Activated CD4-positive, alpha-beta T cell treated with anti-CD3 and anti-CD28 coated beads for 48 hours (primary cell): ENCODE results near the gene BOD1.
"Not testable (repeated sequence)": the region's sequence is repeated elsewhere in the genome, so short reads cannot be mapped to it uniquely, and the experiment has no call there.

Experiments used
- DNase-seq: peaks from one replicate; pipeline ENCODE4 v3.0.0-alpha.2; 2020

Gene BOD1

DNA sequence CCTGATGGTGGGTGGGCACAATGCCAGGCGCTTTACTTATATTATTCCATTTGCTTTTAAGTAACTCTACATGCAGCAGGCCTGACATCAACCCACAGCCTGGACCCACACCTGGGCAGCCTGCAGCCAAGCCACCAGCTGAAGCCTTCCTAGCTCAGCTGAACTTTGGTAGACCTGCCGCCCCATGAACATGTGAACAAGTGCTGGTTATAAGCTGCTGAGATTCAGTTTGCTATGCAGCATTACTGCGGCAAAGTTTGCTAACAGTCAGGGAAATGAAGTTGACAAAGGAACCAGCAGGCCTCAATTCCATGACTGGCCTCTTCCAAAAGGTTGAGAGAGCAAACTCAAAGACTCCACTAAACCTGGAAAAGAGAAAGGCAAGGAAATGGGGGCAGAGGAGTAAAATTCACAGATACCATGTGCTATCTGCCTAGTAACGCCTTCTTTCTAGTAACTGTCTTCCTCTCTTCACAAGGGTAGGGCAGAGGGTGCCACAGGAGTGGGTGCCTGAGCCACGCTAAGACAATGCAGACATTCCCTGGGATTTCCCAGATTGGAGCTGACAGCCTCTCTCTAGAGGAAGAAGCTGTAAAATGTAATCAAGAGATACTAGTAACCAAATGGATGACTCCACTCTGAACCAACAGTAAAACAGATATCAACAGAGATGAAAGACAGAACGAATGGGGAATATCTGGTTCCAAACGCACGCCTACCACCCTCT lies 2.9 kb downstream of the BOD1 start:
- DNase-seq: no peak

GRCh38 chr5:173612948-173613347 lies 3.5 kb downstream of the BOD1 start:
- no peak for DNase-seq

DNA sequence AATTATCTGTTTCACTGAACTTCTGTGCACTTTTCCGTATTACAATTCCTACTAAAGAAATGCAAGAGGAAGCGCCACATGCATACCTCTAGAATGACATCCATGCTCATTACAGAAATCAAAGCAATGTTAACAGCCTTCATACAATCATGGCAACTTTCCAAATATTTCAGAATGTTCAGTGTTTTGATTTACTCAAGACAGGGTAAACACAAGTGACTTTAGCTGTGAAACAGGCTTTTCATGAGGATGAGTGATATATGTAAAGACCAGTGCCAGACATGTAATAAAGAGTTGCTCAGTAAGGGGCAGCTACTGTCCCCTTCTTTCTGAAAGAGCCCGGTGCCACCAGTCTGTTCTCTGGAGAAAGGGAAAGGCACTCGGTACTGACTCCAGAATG lies 4.7 kb downstream of the BOD1 start:
- DNase-seq: no peak

DNA sequence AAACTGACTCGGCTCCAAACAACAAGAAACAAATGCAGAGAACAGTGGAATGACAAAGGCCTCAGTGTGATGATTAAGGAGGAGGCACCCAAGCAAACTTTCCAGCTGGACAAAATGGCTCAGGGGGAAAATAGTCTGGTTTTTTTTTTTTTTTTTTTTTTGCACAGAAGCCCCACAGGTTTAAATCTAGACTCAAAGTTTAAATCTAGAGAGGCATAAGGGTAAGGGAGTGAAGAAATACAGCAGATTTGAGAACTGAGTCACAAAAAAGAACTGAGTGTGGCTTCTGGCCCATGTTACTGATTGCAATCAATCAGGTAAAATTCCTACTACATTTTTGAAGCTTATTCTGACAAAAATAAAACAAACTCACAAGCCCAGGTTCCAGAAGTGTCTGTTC lies 12.3 kb downstream of the BOD1 start:
- DNase-seq: no peak

DNA sequence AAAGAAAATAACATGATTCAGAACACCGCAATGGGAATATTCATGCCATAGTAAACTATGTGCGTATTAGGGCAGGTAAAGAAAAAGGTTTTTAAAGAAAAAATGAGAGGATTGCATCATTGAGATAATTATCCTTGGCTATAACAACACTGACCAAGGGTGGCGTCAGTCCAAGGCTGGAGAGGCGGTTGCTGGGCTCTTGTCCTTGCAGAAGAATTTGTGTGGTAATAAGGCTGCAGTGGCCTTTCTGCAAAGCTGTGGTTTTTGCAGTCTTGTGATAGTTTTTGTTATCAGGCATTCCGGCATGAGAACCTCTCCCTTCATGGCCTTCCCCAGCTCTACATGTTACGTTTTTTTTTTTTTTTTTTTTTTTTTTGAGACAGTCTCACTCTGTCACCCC lies 14.0 kb downstream of the BOD1 start:
- DNase-seq: no peak

GRCh38 chr5:173598686-173599085 lies 17.8 kb downstream of the BOD1 start:
- DNase-seq: no peak

DNA sequence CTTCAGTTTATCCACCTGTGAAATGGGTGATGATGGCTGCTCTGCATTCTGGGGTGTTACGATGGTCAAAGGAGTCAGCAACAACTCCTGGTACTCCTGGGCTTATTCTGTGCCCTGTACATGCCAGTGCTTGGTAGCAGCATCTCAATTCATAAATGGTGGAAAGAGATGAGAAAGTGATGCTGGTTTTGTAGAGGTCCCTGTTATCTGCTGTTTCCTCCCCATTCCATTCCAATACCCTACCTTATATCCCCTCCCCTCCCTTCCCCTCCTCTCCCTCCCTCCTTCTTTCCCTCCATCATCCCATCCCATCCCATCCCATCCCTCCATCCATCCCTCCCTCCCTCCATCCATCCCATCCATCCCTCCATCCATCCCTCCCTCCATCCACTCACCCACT lies 19.1 kb downstream of the BOD1 start:
- no peak for DNase-seq

- no peak for DNase-seq
Observed at GRCh38 chr5:173595841-173596240, 20.6 kb downstream of the BOD1 start.

- no peak for DNase-seq
Observed at GRCh38 chr5:173594061-173594460, 22.4 kb downstream of the BOD1 start.

- peak; percentile 36 for DNase-seq
Observed at GRCh38 chr5:173592050-173592669, 24.3 kb downstream of the BOD1 start.

DNA sequence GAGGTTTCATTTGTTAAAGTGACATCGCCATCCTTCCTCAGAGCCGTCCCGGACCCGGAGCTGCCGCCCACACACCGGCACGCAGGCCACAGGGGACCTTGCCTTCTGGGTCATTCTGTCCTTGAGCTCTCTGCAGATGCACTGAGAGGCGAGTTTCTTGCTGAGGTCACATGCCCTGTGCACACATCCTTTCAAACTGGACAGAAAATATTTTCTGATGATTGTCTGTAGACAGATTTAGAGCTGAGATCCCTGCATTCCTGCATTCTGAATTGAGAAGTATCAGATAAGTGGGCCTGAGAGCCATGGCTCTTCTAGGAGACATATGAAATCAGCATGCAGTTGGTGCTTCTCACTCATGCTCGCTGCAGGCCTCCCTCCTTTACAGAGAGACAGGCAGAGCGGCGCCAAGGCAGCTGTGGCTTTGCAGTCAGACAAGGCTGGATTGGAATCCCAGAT lies 25.4 kb downstream of the BOD1 start:
- no peak for DNase-seq

- no peak for DNase-seq
Observed at GRCh38 chr5:173590436-173591055, 25.9 kb downstream of the BOD1 start.

DNA sequence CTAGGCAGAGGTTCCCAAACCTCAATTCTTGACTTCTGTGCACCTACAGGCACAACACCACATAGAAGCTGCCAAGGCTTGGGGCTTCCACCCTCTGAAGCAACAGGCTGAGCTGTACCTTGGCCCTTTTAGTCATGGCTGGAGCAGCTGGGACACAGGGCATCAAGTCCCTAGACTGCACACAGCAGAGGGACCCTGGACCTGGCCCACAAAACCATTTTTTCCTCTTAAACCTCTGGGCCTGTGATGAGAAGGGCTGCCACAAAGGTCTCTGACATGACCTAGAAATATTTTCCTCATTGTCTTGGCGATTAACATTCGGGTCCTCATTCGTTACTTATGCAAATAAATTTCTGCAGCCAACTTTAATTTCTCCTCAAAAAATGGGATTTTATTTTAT lies 30.3 kb downstream of the BOD1 start:
- not testable (repeated sequence) for DNase-seq

DNA sequence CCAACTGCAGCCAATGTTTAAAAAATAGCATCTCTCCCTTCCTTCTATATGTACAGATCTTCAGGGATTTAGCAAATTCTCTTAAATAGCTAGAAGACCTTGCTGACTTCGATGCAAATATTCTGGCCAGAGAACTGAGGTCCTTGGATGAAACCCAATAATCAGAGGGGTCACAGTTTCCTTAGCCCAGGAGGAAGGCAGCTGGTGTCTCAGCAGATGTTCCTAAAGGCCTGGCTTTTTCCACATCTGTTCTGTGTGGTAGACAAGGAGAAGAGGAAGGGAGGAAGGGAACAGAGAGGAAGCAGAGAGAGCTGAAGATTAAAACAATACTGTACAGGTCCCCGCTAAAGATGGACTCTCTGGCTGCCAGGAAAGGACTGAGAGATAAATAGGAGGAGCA lies 33.1 kb downstream of the BOD1 start:
- no peak for DNase-seq

GRCh38 chr5:173582216-173583111 lies 34.0 kb downstream of the BOD1 start:
- DNase-seq: no peak

DNA sequence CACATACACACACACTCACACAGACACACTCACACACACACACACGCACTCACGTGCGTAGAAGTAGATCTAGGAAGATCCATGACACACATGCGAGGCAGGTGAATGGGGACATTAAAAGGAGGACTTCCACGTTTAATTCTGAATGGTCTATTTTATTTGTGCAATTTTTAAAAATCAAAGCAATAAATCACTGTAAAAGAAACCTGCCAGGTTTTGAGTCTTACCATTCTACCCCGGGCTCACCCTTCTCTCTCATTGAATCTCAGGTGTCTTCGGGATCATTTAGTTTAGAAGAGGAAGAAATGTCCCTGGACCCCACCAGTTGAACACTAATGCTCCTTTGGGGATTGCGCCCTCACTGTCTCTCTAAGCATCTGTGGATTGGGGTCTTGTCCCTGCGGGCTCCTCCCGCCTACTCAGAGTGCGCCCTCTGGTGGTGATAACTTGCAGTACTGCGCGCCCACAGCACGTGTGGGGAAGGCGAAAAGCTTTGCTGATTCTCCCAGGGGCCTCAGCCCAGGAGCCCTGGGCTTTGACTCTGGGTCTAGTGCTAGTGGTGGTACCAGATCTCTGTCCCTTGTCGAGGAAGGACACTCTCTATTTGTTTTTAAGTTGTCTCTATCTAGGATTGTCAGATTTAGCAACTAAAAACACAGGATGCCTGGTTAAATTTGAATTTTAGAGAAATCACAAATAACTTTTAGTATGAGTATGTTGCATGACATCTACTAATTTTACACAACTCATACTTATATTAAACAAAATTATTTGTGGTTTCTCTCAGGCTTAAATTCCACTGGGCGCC lies 34.8 kb downstream of the BOD1 start:
- peak; percentile 72 for DNase-seq

- DNase-seq: no peak
Observed at GRCh38 chr5:173578947-173579615, 37.4 kb downstream of the BOD1 start.

DNA sequence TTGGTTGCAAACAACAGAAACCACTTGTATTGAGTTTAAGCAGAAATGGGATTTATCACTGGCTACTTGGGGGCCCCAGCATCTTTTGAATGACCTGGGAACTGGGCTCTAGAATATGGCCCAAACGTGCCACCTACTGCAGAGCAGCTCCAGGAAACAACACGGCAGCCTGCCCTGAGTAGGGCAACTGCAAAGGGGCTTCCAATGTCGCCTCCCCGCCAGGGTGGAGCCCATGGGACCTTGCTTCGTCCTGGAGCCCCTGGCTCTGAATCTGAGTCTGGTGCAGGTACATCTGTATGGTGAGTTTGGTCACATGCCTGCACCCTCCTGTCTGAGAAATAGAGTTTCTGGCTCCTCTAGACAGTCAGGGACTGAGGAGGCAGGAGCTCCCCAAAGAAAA lies 38.6 kb downstream of the BOD1 start:
- DNase-seq: no peak

- no peak for DNase-seq
Observed at GRCh38 chr5:173577166-173577565, 39.3 kb downstream of the BOD1 start.

GRCh38 chr5:173575985-173576384 lies 40.5 kb downstream of the BOD1 start:
- DNase-seq: no peak

DNA sequence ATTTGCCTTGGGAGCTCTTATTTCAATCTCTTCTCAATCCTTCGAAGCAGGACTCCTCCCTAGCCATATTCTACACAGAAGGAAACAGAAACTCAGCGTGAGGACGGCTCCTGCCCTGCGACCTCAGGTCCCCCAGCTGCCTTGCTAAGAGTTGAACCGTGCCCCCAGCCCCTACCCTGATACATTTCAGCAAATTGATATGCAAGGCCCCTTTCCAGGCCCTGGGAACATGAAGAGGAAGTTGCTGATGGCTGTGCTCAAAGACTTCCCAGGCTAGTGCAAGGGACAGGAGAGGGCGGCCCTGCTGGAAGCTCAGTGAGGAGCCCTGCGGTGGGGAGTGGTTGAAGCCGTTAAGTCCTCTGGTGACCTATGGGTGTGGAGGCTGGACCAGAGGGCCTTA lies 41.5 kb downstream of the BOD1 start:
- no peak for DNase-seq
